A549 treated with RU486 at 1 μM for 4 hours (cell line): ENCODE data around the gene IL1RAPL1. TPM values are rescaled to one million over a fixed set of nuclear protein-coding genes. Genes with fewer than 3 reads are reported as not detected.

Experiments
- total RNA-seq: library from RNA; stranded (reverse); fragments of 200-300 nt; extraction: Qiagen RNA extraction; gene quantifications from 5 replicates; pipeline ENCODE4 v1.2.3, GENCODE V29; 2022; ENCODE audit warnings: low read depth

Gene IL1RAPL1
- total RNA-seq, result not detected in 5 replicates

GRCh38 chrX:28586981-28587551, at the start of gene IL1RAPL1:
IL1RAPL1 (plus strand) TSS chrX:28587446.

